HuH-7.5 (cell line): ENCODE data around the gene RFXANK.
"Not testable (repeated sequence)": the region's sequence is repeated elsewhere in the genome, so short reads cannot be mapped to it uniquely, and the experiment has no call there.

Experiments used
- DNase-seq: peaks from one replicate; pipeline ENCODE4 v3.0.0; 2011; ENCODE audit warnings: low spot score

RFXANK gene

DNA sequence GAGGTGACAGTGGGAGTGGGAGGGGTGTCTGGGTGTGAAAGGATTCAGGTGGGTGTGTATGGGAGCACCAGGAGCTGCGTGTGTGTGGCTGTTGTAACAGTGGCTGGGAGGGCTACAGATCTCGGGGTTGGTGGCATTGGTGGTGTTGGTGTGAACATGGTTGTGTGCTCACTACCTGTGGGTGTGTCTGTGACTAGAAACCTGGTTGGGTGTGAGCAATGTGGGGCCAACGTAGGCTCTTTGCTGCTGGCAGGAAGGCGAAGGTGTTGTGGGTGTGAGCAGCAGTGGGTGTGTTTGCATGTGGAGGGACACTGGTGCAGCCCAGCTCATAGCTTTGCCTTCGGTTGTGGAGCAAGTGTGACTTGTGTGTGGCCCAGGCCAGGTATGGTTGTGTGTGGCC is 14.9 kb downstream of the RFXANK start:
- no peak for DNase-seq

DNA sequence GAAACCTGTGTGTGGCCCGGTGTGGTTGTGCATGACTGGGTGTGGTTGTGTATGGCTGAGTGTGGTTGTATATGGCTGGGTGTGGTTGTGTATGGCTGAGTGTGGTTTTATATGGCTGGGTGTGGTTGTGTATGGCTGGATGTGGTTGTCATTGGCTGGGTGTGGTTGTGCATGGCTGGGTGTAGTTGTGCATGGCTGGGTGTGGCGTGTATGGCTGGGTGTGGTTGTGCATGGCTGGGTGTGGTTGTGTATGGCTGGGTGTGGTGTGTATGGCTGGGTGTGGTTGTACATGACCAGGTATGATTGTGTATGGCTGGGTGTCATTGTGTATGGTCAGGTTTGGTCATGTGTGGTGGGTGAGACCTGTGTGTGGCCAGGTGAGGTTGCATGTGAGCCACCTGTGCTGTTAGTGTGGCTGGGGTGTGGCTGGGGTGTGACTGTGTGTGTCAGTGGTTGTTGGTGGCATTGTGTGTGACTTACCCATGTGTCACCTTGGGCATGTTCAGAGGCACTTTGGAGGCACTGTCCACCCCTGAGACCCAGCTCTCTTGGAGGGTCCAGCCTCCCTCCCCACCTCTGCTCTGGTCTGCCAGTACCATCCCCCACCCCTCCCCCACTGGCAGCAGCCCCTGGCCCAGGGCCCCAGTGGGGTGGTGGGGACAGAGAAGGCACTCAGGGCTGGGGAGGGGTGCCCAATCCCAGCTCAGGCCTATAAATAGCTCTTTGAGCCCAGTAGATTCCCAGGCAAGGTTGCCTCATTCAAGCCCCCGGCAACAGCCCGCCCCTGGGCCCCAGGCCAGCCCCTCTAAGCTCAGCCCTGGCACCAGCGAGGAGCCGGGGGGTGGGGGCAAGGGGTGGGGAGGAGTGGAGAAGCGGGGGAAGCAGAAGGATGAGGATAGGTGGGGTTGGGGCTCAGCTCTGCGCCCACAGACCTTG is 15.8 kb downstream of the RFXANK start:
- DNase-seq, result no peak

DNA sequence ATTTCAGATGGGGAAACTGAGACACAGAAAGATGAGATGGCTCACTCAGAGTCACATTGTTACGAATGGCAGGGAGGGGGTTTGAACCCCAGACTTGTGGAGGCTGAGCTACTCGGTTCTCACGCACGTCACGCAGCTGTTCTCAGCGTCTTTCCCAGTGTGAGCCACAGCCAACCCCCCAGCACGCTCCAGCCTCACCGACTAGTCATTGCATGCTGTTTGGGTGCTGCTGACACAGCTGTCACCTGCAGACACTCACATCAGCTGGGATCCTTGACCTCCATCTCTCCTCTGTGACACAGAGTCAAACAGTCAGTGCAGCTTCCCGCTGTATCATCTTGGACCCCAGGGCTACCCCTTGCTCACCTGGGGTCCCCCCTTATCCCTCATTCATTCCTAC is 17.3 kb downstream of the RFXANK start:
- no peak for DNase-seq

- no peak for DNase-seq
These were observed 19.7 kb downstream of the RFXANK start, which contains the start of gene NCAN for GRCh38 chr19:19211499-19212420. Gene NCAN (plus strand): TSS chr19:19211958. CDS start chr19:19216954, 4,996 bp downstream.

DNA sequence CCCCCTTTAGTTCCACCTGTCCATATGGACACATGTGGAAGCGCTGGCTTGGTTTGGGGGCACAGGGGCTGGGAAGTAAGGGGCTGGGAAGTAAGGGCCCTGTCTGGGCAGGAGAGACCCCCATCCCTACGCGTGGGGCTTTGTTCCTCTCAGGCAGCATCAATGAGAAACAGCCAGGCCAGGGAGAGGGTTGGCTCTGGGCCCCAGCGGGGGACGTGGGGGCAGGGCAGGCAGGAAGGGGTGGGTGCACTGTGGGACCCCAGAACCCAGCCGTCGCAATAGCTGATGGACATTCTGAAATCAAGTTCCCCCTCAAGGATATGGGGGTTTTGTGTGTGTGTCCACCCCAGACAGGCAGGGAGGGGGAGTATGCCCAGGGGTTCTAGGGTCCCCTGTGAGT is 20.9 kb downstream of the RFXANK start:
- no peak for DNase-seq

GRCh38 chr19:19213426-19214158 is 21.5 kb downstream of the RFXANK start:
- DNase-seq, result no peak

GRCh38 chr19:19214159-19214490 is 22.1 kb downstream of the RFXANK start:
- no peak for DNase-seq

- peak; percentile 90 for DNase-seq
These were observed 22.8 kb downstream of the RFXANK start for GRCh38 chr19:19214892-19215291.

- no peak for DNase-seq
These were observed 23.7 kb downstream of the RFXANK start for GRCh38 chr19:19215792-19216191.

- DNase-seq, result no peak
These were observed 25.0 kb downstream of the RFXANK start for GRCh38 chr19:19217099-19217498.

DNA sequence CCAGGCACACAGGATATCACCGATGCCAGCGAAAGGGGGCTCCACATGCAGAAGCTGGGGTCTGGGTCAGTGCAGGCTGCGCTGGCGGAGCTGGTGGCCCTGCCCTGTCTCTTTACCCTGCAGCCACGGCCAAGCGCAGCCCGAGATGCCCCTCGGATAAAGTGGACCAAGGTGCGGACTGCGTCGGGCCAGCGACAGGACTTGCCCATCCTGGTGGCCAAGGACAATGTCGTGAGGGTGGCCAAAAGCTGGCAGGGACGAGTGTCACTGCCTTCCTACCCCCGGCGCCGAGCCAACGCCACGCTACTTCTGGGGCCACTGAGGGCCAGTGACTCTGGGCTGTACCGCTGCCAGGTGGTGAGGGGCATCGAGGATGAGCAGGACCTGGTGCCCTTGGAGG is 26.9 kb downstream of the RFXANK start:
- no peak for DNase-seq

DNA sequence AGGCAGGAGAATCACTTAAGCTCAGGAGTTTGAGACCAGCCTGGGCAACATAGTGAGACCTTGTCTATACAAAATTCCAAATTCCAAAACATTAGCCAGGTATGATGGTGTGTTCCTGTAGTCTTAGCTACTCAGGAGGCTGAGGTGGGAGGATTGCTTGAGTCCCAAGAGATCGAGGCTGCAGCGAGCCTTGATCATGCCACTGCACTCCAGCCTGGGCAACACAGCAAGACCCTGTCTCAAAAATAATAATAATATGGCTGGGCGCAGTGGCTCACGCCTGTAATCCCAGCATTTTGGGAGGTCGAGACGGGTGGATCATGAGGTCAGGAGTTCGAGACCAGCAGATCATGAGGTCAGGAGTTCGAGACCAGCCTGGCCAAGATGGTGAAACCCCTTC is 28.9 kb downstream of the RFXANK start:
- DNase-seq, result not testable (repeated sequence)

- no peak for DNase-seq
These were observed 31.0 kb downstream of the RFXANK start for GRCh38 chr19:19223060-19223459.

- DNase-seq, result no peak
These were observed 31.6 kb downstream of the RFXANK start for GRCh38 chr19:19223636-19224035.

GRCh38 chr19:19224150-19224851 is 32.2 kb downstream of the RFXANK start:
- no peak for DNase-seq

DNA sequence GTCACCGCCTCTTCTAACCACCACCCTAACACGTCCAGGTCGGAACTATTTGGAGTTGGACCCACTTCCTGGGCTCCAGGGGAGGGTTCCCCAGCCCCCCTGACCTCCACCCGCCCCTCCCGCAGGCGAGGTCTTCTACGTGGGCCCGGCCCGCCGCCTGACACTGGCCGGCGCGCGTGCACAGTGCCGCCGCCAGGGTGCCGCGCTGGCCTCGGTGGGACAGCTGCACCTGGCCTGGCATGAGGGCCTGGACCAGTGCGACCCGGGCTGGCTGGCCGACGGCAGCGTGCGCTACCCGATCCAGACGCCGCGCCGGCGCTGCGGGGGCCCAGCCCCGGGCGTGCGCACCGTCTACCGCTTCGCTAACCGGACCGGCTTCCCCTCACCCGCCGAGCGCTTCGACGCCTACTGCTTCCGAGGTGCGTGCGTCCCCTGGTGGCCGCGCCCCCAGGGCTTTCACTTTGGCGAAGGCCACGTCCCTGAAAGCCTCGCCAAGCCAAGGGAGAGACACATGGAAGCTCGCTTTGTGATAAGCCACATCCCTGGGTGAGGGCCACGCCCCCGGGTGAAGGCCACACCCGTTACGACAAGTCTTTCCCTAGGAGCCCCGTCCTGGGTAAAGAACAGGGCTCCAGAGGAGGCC is 32.9 kb downstream of the RFXANK start:
- peak; percentile 100 for DNase-seq

GRCh38 chr19:19226204-19226603 is 34.1 kb downstream of the RFXANK start:
- DNase-seq, result no peak

- DNase-seq, result no peak
These were observed 34.6 kb downstream of the RFXANK start for GRCh38 chr19:19226663-19227062.

- DNase-seq, result no peak
These were observed 35.2 kb downstream of the RFXANK start for GRCh38 chr19:19227217-19227616.

DNA sequence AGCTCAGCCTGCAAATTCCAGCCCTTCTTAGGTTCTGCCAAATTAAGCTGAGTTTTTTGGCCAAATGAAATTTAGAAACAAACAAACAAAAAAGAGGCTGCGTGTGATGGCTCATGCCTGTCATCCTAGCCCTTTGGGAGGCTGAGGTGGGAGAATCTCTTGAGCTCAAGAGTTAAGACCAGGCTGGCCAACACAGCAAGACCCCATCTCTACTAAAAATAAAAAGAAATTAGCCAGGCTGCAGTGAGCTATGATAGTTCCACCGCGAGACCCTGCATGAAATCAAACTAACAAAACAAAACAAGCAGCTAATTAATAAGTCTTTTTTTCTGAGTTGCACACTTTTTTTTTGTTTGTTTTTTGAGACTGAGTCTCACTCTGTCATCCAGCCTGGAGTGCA is 37.6 kb downstream of the RFXANK start:
- no peak for DNase-seq

GRCh38 chr19:19230999-19231398 is 38.9 kb downstream of the RFXANK start:
- DNase-seq, result no peak
